GM19099 (cell line): ENCODE results near the gene RGS6.

Experiments used
- POLR2A ChIP-seq: IDR thresholded peaks from 3 replicates; pipeline ENCODE4 v1.6.1; 2011; ENCODE audit warnings: low read depth; ENCODE audit not compliant: insufficient read length; ENCODE audit errors: extremely low read depth

RGS6 gene

DNA sequence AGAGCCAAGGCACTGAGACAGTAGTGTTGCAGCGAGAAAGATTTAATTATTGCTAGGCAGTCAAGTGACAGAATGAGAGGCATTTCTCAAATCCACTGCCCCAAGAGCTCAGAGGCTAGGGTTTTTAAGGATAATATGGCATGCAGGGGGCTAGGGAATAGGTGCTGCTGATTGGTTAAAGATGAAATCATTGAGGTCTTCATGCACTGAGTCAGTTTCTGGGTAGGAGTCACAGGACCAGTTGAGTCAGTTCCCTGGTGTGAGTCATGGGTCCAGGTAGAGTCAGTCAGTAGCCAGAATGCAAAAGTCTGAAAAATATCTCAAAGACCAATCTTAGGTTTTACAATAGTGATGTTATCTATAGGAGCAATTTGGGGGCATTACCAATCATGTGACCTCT is 323.8 kb downstream of the RGS6 start:
- no peak for TF ChIP-seq POLR2A

GRCh38 chr14:72261068-72261467 is 328.8 kb downstream of the RGS6 start:
- no peak for TF ChIP-seq POLR2A

GRCh38 chr14:72262771-72263170 is 330.5 kb downstream of the RGS6 start:
- no peak for TF ChIP-seq POLR2A

DNA sequence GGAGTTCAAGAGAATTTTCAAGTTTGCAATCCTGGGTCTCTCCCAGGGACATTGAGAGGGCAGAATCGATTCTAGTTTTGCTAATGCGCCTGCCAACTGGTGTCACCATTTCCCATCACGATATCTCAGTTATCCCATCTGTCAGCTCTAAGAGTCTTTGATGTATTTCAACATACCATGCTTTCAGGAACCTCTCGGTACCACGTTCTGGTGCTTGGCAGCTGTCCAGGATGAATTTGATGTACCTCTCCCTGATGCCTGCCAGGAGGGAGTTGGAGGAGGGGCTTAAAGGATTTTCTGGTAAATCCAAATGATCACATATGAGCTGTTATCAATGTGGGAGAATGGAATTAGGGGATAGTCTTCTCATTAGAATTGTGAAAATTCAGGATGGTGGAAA is 332.5 kb downstream of the RGS6 start:
- TF ChIP-seq POLR2A = no peak

DNA sequence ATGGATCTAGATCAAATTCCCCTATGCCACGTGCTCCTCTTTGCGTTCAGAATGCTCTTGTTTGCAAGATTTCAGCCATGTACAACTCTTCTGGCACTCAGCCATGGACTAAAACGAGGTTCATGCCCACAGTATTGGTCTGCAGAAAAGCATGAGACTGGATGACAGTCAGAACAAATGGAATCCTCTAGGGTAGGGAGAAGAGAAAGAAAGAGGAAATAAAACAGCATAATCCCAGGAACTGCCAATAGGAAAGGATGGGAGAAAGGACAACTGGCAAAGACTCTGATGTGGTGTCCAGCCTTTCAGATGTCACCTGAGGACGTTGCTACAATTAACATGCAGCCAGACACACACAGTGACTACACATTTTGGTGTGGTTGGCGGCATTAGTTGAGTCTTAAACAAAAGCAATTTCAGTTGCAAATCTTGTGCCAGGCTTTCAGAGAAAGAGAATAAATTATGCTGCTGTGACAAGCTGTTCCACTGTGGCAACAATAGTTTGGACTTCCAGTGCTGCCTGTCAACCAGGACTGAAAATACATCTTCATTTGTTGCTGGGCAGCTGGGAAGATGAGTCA is 338.0 kb downstream of the RGS6 start:
- no peak for TF ChIP-seq POLR2A

DNA sequence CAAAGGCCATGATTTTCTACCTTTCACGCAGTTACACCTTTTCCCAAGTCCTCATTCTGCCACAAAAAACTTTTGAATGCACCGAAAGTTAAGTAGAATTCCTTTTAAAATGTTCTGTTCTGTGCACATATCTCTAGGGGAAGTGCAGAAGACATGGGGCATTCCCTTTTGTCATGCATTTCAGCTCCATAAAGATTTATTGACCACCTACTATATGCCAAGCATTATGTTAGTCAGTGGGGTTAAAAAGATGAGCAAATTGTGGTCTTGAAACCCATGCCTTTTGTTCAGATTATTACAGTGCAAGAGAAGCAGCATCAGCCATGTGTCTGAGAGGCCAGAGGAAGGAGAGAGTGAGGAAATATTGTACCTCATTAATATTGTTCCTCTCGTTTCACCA is 338.5 kb downstream of the RGS6 start:
- no peak for TF ChIP-seq POLR2A

GRCh38 chr14:72275242-72275641 is 343.0 kb downstream of the RGS6 start:
- TF ChIP-seq POLR2A = no peak

DNA sequence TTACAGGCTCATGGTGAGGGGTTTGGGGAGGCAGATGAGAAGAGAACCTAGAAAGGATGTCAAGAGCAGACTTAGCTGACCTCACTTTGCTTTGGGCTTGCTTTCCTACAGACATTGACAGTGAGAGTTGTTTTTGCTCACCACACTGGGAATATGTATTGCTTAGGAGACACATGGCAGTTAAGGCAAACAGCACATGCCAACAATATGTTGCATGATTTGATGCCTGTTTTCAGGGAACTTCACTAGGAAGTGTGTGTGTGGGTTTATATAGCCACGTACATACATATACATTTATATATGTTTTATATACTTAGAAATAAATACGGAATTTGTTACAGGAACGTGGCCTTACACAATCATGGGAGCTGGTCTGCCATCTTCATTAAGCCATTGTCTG is 346.1 kb downstream of the RGS6 start:
- no peak for TF ChIP-seq POLR2A

DNA sequence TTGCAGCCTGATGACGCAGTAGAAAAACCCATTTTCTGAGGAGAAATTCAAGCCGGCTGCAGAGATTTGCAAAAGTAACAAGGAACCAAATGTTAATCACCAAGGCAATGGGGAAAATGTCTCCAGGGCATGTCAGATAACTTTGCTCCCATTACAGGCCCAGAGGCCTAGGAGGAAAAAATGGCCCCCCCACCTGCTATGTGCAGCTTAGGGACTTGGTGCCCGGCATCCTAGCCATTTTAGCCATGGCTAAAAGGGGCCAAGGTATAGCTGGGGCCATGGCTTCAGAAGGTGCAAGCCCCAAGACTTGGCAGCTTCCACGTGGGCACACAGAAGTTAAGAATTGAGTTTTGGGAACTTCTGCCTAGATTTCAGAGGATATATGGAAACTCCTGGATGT is 351.9 kb downstream of the RGS6 start:
- no peak for TF ChIP-seq POLR2A

GRCh38 chr14:72290241-72290640 is 358.0 kb downstream of the RGS6 start:
- TF ChIP-seq POLR2A = no peak

GRCh38 chr14:72291908-72292688 is 359.9 kb downstream of the RGS6 start:
- no peak for TF ChIP-seq POLR2A

DNA sequence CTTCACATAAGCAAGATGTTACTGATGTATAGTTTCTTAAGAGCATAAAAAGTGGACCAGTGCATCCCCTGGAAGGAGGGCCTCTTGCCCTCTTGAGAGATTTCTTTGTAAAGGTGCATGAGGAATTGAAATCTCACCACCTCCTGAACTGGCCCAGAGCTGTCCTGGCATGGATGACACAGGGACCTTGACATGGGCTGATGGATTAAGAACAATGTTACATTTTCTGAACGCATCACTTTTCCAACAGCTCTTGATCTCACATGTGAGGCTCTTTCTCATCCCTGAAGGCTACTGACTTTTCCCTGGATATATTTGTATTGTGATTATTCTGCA is 360.4 kb downstream of the RGS6 start:
- no peak for TF ChIP-seq POLR2A

DNA sequence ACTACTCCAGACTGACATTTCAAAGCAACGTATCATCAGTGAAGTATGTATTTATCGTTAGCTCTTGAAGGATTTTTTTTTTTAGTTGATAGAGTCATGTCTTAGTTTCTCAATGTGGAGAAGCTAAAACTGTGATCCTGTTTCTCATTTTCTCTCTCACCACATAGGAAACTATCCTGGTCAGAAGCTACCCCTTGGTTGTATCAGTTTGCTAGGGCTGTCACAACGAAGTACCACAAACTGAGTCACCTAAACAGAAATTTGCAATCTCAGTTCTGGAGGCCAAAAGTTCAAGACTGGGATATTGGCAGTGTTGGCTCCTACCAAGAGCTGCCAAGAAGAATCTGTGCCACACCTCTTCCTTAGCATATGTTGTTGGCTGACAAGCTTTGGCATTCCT is 369.1 kb downstream of the RGS6 start:
- no peak for TF ChIP-seq POLR2A

GRCh38 chr14:72303930-72304329 is 371.7 kb downstream of the RGS6 start:
- no peak for TF ChIP-seq POLR2A

DNA sequence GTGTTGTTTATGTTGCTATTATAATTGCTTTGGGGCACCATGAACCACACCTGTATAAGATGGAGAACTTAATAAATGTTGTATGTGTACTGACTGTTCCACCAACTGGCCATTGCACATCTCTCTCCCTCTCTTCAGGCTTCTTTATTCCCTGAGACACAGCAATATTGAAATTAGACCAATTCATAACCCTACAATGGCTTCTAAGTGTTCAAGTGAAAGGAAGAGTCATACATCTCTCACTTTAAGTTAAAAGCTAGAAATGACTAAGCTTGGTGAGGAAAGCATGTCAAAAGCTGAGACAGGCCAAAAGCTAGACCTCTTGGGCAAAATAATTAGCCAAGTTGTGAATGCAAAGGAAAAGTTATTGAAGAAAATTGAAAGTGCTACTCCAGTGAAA is 373.3 kb downstream of the RGS6 start:
- no peak for TF ChIP-seq POLR2A

DNA sequence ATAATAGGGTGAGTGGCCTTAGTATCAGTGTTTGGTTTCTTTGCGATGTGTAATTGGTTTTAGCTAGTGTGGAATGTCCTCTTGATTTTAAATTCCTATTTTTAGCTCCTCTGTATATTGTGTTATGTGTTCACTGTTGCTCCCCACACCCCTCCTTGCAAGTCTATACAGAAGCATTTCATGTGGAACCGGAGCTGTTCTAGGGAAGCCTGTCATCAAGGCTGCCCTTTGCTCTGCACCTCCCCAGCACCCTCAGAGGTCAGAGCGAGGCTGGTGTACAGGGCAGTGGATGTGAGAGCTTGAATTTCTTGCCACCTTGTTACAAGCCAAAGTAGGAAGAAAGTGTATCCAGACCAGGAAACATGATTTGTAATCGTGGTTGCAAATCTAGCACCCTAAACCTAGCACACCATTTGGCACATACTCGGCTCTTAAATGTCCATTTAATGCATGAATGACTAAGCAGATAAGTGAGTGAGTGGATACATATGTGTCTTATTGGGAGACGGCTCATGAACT is 376.8 kb downstream of the RGS6 start:
- no peak for TF ChIP-seq POLR2A
